DLD1 (cell line): Measurements from ENCODE around the gene KIAA0232.

Experiments used
- in situ Hi-C: cut with HindIII; loops from 2 replicates; pipeline ENCODE4 v1.10.0; 2017; ENCODE audit warnings: low sequenced_read_pairs

Gene KIAA0232

GRCh38 chr4:6929339-6929811 is 146.8 kb downstream of the KIAA0232 start:
- in situ Hi-C loops: no loop called here

- in situ Hi-C loops: no loop called here
These were observed 147.4 kb downstream of the KIAA0232 start for GRCh38 chr4:6929812-6930464.

DNA sequence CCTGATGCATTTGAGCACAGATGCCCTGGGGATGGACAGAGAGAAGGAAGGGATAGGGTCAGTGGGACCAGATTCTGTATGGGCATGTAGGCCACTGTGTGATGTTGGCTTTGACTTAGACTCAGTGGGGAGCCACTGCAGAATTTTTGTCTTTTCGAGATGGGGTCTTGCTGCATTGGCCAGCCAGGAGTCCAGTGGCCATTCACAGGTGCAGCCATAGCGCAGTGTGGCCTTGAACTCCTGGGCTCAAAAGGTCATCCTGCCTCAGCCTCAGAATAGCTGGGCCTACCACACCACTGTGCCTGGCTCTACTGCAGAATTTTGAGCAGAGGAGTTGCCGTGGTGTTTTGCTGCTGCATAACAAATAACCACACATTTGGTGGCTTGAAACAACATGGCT is 149.9 kb downstream of the KIAA0232 start:
- in situ Hi-C loops: no loop called here

DNA sequence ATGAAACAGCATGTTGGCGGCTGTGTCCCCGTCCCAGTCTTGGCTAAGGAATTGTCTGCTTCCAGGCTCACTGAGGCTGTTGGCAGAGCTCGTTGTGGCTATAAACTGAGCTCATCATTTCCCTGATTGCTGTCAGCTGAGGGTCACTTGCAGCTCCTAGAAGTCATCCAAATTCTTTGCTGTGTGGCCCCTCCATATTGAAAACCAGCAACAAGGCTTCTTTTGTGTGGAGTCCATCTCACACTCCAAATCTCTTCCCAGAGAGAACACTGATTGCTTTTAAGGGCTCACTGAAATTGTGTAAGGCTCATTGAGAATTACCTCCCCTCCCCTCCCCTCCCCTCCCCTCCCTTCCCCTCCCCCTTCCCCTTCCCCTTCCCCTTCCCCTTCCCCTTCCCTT is 150.4 kb downstream of the KIAA0232 start:
- in situ Hi-C loops: no loop called here
